Testis (tissue), 3 donors: ENCODE measurements around the gene ZSWIM9. TPM values are rescaled to one million over a fixed set of nuclear protein-coding genes. Genes with fewer than 3 reads are reported as not detected.

ENCODE experiments used
- DNase-seq: peaks from one replicate; pipeline ENCODE4 v3.0.0-alpha.2; 2019
- H3K27ac ChIP-seq, 2 donors: fragments of 200-600 bp; sonication (generic); one replicate each; pipeline ENCODE4 v1.5.1; 2019
- H3K27me3 ChIP-seq: fragments of 200-600 bp; sonication (generic); one replicate; pipeline ENCODE4 v1.5.1; 2019
- H3K36me3 ChIP-seq: fragments of 200-600 bp; sonication (generic); one replicate; pipeline ENCODE4 v1.5.1; 2017; ENCODE audit warnings: low read depth; ENCODE audit errors: missing control alignments
- H3K4me1 ChIP-seq: fragments of 200-600 bp; sonication (generic); one replicate; pipeline ENCODE4 v1.5.1; 2019
- H3K4me3 ChIP-seq, 2 donors: fragments of 200-600 bp; sonication (generic); one replicate each; pipeline ENCODE4 v1.5.1; 2017 to 2019
- H3K9me3 ChIP-seq: fragments of 200-600 bp; sonication (generic); one replicate; pipeline ENCODE4 v1.5.1; 2017
- CTCF ChIP-seq, 3 experiments: fragments of 450-650 bp in 2 of 3; fragments of 200-600 bp in 1 of 3; sonication (generic) in 1 of 3; IDR thresholded peaks; one replicate each; pipeline ENCODE4 v1.5.1; 2016 to 2019; ENCODE audit warnings: antibody characterized with exemption in 3 of 3, mild to moderate bottlenecking in 2 of 3, moderate library complexity in 1 of 3
- POLR2A ChIP-seq: fragments of 450-650 bp; IDR thresholded peaks from one replicate; pipeline ENCODE4 v1.6.1; 2017; ENCODE audit warnings: antibody characterized with exemption, mild to moderate bottlenecking, moderate library complexity
- WGBS, 2 donors: methylation state at CpG; one replicate each; pipeline ENCODE4 v1.1.5; 2018; 5-methylcytosine and 5-hydroxymethylcytosine counted together
- intact Hi-C: fragments of 100-400 bp; cut with DNase I; formaldehyde crosslinking; loops from one replicate; pipeline ENCODE4 v1.15.1; 2023; ENCODE audit warnings: low total_unique reads
- polyA plus RNA-seq: library from polyadenylated mRNA; stranded (reverse); fragments of 350-450 nt; fragmentation: Illumina TruSeq; extraction: RNeasy Lipid Tissue Mini Kit (QIAGEN cat#74804); gene quantifications from one replicate; pipeline ENCODE4 v1.2.3, GENCODE V29; 2014; ENCODE audit warnings: low read depth, low replicate concordance; ENCODE audit not compliant: insufficient read depth
- total RNA-seq, 2 donors: library from RNA; depleted of rRNA; stranded (reverse); fragments of >200 nt; gene quantifications; one replicate each; pipeline ENCODE4 v1.2.3, GENCODE V29; 2016

The ZSWIM9 gene
- total and polyA plus RNA-seq, 3 donors from 2014 or later, result 5.1 to 7.2 (median 5.8) TPM

- intact Hi-C loops, result no loop called here
- H3K4me1 ChIP-seq, result no peaks in the 10 kb centered on the region
- H3K9me3 ChIP-seq, result no peaks in the 10 kb centered on the region
- TF ChIP-seq CTCF (IDR thresholded peaks at IDR 0.05), result no peak
- TF ChIP-seq POLR2A, result no peak
- no peak overlapping the region for H3K27ac ChIP-seq
- no peak for DNase-seq
- WGBS, 2 donors, result 93 to 96% methylated on average over 5 of the region's 5 CpGs
- H3K36me3 ChIP-seq, result no peaks in the 10 kb centered on the region
- H3K27me3 ChIP-seq, result no peaks in the 10 kb centered on the region
- H3K4me3 ChIP-seq, result no peak overlapping the region
Measured at GRCh38 chr19:48181505-48181904, 11.0 kb downstream of the ZSWIM9 start.

GRCh38 chr19:48182434-48182833, 12.0 kb downstream of the ZSWIM9 start:
- no peaks in the 10 kb centered on the region for H3K4me1 ChIP-seq
- H3K27ac ChIP-seq, result no peak overlapping the region
- peak overlapping the region in 1 of 2 donors; percentile 38 for H3K4me3 ChIP-seq
- H3K36me3 ChIP-seq, result no peaks in the 10 kb centered on the region
- WGBS, 2 donors, result 58 to 81% methylated on average over 18 to 38 of the region's 38 CpGs
- TF ChIP-seq POLR2A (no peak), CTCF (IDR thresholded peaks at IDR 0.05) (no peak)
- DNase-seq, result peak; percentile 20
- no peaks in the 10 kb centered on the region for H3K9me3 ChIP-seq
- intact Hi-C loops, result no loop called here
- H3K27me3 ChIP-seq, result no peaks in the 10 kb centered on the region

GRCh38 chr19:48183356-48183755, 12.9 kb downstream of the ZSWIM9 start:
- Histone ChIP-seq H3K4me3 (no peak overlapping the region), H3K27ac (no peak overlapping the region), H3K27me3 (no peaks in the 10 kb centered on the region), H3K36me3 (no peaks in the 10 kb centered on the region), H3K4me1 (no peaks in the 10 kb centered on the region), H3K9me3 (no peaks in the 10 kb centered on the region)
- DNase-seq, result no peak
- WGBS, 2 donors, result 88 to 94% methylated on average over 9 of the region's 9 CpGs
- intact Hi-C loops, result no loop called here
- TF ChIP-seq POLR2A, result no peak
- no peak for TF ChIP-seq CTCF (IDR thresholded peaks at IDR 0.05)

DNA sequence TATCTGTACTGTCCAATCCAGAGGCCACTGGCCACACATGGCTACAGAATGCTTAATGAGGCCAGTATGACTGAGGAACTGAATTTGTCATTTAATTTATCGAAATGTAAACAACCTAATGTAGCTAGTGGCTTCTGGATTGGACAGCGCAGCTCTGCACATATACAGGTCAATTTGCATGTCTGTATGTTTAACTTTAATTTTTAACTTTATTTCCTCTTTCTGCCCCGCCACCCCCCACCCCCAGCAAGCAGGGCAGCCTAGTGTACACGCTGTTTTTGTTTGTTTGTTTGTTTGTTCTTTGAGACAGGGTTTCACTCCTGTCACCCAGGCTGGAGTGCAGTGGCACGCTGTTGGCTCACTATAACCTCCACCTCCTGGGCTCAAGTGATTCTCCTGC, 15.5 kb downstream of the ZSWIM9 start:
- Histone ChIP-seq H3K36me3 (no peaks in the 10 kb centered on the region), H3K27me3 (no peaks in the 10 kb centered on the region), H3K9me3 (no peaks in the 10 kb centered on the region), H3K4me3 (no peak overlapping the region), H3K4me1 (no peaks in the 10 kb centered on the region), H3K27ac (no peak overlapping the region)
- TF ChIP-seq POLR2A (no peak), CTCF (IDR thresholded peaks at IDR 0.05) (no peak)
- intact Hi-C loops, result no loop called here
- WGBS, 2 donors, result 90 to 97% methylated on average over 5 of the region's 5 CpGs
- no peak for DNase-seq

DNA sequence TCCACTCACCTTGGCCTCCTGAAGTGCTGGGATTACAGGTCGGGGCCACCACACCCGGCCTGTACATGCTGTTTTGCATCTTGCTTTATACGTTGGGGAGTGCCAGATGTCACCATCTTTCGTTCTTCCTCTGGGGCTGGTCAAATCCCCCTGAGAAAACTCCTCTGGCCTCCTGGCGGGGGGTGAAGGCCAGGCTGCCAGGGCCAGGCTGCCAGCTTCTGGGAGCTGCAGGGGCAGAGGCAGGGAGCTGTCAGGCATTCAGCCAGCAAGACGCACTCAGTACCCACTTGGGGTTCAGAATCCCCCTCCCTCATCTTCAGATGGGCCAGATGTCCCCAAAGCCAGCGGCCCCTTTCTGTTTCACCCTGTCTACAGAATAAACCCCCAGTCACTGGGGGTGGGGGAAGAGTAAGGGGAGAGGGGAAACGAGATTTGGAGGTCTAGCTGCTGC, 16.1 kb downstream of the ZSWIM9 start:
- Histone ChIP-seq H3K4me1 (no peaks in the 10 kb centered on the region), H3K27me3 (no peaks in the 10 kb centered on the region), H3K9me3 (no peaks in the 10 kb centered on the region), H3K4me3 (no peak overlapping the region), H3K36me3 (no peaks in the 10 kb centered on the region), H3K27ac (no peak overlapping the region)
- WGBS, 2 donors, result 70 to 84% methylated on average over 7 to 8 of the region's 8 CpGs
- intact Hi-C loops, result no loop called here
- DNase-seq, result no peak
- TF ChIP-seq POLR2A (no peak), CTCF (IDR thresholded peaks at IDR 0.05) (no peak)
